ENCODE data around the gene PRKCQ.

Gene PRKCQ

DNA sequence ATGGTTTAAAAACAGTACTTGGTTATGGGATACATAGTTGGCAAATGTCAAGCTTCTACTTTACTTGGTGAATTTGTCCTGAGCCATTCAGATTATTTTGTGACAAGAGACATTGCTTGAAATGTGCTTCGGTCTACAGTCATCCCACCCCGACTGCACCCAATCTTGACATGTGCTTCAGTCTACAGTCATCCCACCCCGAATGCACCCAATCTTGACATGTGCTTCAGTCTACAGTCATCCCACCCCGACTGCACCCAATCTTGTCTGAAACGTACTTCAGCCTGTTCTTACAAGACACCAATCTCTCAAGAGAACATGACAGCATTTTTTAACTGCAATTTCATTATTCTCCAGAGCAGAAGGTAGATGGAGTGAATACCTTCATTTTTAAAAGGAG lies 47.8 kb downstream of the PRKCQ start:
- no peak overlapping the region for H3K27ac ChIP-seq (ENCODE audit: low read depth, low read length)
- no peaks in the 10 kb centered on the region for H3K4me1 ChIP-seq (ENCODE audit: control insufficient read depth in 1 of 2, insufficient read depth in 2 of 2, low read length in 2 of 2)
- H3K27me3 ChIP-seq (ENCODE audit: control insufficient read depth in 1 of 2, insufficient read depth in 2 of 2, low read length in 2 of 2): peaks cover 0 to 4% of the 10 kb centered on the region in 2 donors
- H3K4me3 ChIP-seq (ENCODE audit: low read depth in 1 of 2, low read length in 2 of 2): no peak overlapping the region
- no peaks in the 10 kb centered on the region for H3K36me3 ChIP-seq (ENCODE audit: control insufficient read depth in 1 of 2, insufficient read depth in 2 of 2, low read length in 2 of 2)
- no peaks in the 10 kb centered on the region for H3K9me3 ChIP-seq (ENCODE audit: control insufficient read depth in 1 of 2, low read length in 2 of 2)
- H3K9ac ChIP-seq (ENCODE audit: low read depth in 1 of 2, low read length in 2 of 2): no peak overlapping the region

- no peak overlapping the region for H3K4me3 ChIP-seq (ENCODE audit: low read depth in 1 of 2, low read length in 2 of 2)
- no peak overlapping the region for H3K9ac ChIP-seq (ENCODE audit: low read depth in 1 of 2, low read length in 2 of 2)
- peaks cover 0 to 4% of the 10 kb centered on the region in 2 donors for H3K27me3 ChIP-seq (ENCODE audit: control insufficient read depth in 1 of 2, insufficient read depth in 2 of 2, low read length in 2 of 2)
- H3K27ac ChIP-seq (ENCODE audit: low read depth, low read length): no peak overlapping the region
- H3K4me1 ChIP-seq (ENCODE audit: control insufficient read depth in 1 of 2, insufficient read depth in 2 of 2, low read length in 2 of 2): no peaks in the 10 kb centered on the region
- no peaks in the 10 kb centered on the region for H3K9me3 ChIP-seq (ENCODE audit: control insufficient read depth in 1 of 2, low read length in 2 of 2)
- H3K36me3 ChIP-seq (ENCODE audit: control insufficient read depth in 1 of 2, insufficient read depth in 2 of 2, low read length in 2 of 2): no peaks in the 10 kb centered on the region
Measured at GRCh38 chr10:6530966-6531365, 49.1 kb downstream of the PRKCQ start.

GRCh38 chr10:6530211-6530840 lies 49.8 kb downstream of the PRKCQ start:
- no peaks in the 10 kb centered on the region for H3K4me1 ChIP-seq (ENCODE audit: control insufficient read depth in 1 of 2, insufficient read depth in 2 of 2, low read length in 2 of 2)
- H3K27me3 ChIP-seq (ENCODE audit: control insufficient read depth in 1 of 2, insufficient read depth in 2 of 2, low read length in 2 of 2): peaks cover 0 to 4% of the 10 kb centered on the region in 2 donors
- H3K36me3 ChIP-seq (ENCODE audit: control insufficient read depth in 1 of 2, insufficient read depth in 2 of 2, low read length in 2 of 2): no peaks in the 10 kb centered on the region
- H3K27ac ChIP-seq (ENCODE audit: low read depth, low read length): no peak overlapping the region
- H3K9ac ChIP-seq (ENCODE audit: low read depth in 1 of 2, low read length in 2 of 2): no peak overlapping the region
- H3K9me3 ChIP-seq (ENCODE audit: control insufficient read depth in 1 of 2, low read length in 2 of 2): no peaks in the 10 kb centered on the region
- no peak overlapping the region for H3K4me3 ChIP-seq (ENCODE audit: low read depth in 1 of 2, low read length in 2 of 2)

GRCh38 chr10:6528198-6528950 lies 51.7 kb downstream of the PRKCQ start:
- Histone ChIP-seq H3K27ac (ENCODE audit: low read depth, low read length) (no peak overlapping the region), H3K4me1 (ENCODE audit: control insufficient read depth in 1 of 2, insufficient read depth in 2 of 2, low read length in 2 of 2) (no peaks in the 10 kb centered on the region), H3K27me3 (ENCODE audit: control insufficient read depth in 1 of 2, insufficient read depth in 2 of 2, low read length in 2 of 2) (peaks cover 0 to 4% of the 10 kb centered on the region in 2 donors), H3K9ac (ENCODE audit: low read depth in 1 of 2, low read length in 2 of 2) (no peak overlapping the region), H3K9me3 (ENCODE audit: control insufficient read depth in 1 of 2, low read length in 2 of 2) (no peaks in the 10 kb centered on the region), H3K4me3 (ENCODE audit: low read depth in 1 of 2, low read length in 2 of 2) (no peak overlapping the region), H3K36me3 (ENCODE audit: control insufficient read depth in 1 of 2, insufficient read depth in 2 of 2, low read length in 2 of 2) (no peaks in the 10 kb centered on the region)

DNA sequence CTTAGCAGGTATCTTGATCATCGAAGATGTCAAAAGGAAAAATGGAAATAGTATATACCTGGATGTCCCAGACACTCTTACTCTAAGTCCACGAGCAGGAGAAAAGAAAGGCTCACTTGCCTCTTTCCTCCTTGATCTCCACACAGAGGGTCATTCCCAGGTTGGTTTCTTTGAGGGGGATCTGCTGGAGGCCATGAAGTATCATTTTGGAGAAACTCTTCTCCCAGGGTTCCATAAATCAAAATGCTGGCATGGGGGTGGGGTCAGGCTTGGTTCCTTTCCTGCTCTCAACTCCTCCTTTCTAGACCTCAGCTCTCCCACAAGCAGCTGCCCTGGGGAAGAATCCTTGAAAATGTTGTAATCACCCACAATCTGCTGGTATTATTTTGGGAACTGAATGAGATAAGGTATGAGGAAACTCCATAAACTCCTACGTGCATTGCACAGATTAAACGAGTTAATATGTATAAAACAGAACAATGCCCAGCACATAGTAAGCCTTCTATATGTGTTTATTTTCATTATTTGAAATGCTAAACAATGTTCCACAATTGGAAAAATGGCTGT lies 54.4 kb downstream of the PRKCQ start:
- no peak overlapping the region for H3K27ac ChIP-seq (ENCODE audit: low read depth, low read length)
- H3K4me3 ChIP-seq (ENCODE audit: low read depth in 1 of 2, low read length in 2 of 2): no peak overlapping the region
- H3K9me3 ChIP-seq (ENCODE audit: control insufficient read depth in 1 of 2, low read length in 2 of 2): no peaks in the 10 kb centered on the region
- H3K27me3 ChIP-seq (ENCODE audit: control insufficient read depth in 1 of 2, insufficient read depth in 2 of 2, low read length in 2 of 2): peaks cover 0 to 4% of the 10 kb centered on the region in 2 donors
- H3K36me3 ChIP-seq (ENCODE audit: control insufficient read depth in 1 of 2, insufficient read depth in 2 of 2, low read length in 2 of 2): no peaks in the 10 kb centered on the region
- H3K9ac ChIP-seq (ENCODE audit: low read depth in 1 of 2, low read length in 2 of 2): no peak overlapping the region
- no peaks in the 10 kb centered on the region for H3K4me1 ChIP-seq (ENCODE audit: control insufficient read depth in 1 of 2, insufficient read depth in 2 of 2, low read length in 2 of 2)

DNA sequence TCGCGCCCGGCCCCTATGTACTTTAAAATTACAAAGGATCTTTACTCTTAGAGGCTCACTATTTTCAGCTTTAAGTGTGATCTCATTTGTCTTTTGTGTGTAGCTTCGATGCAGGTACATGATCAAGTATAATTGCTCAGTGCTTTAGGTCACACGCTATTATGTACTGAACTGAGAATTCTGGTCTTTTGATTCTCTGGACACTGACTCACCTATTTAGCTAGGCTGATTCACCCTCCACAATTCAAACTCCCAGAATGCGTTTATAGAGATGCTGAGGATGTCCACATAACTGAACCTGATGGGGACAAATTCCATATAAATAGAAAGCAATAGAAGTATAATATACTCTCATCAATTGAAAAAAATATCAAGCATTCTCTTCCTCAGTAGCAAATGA lies 57.8 kb downstream of the PRKCQ start:
- no peaks in the 10 kb centered on the region for H3K9me3 ChIP-seq (ENCODE audit: control insufficient read depth in 1 of 2, low read length in 2 of 2)
- no peaks in the 10 kb centered on the region for H3K4me1 ChIP-seq (ENCODE audit: control insufficient read depth in 1 of 2, insufficient read depth in 2 of 2, low read length in 2 of 2)
- H3K27ac ChIP-seq (ENCODE audit: low read depth, low read length): no peak overlapping the region
- H3K36me3 ChIP-seq (ENCODE audit: control insufficient read depth in 1 of 2, insufficient read depth in 2 of 2, low read length in 2 of 2): no peaks in the 10 kb centered on the region
- H3K9ac ChIP-seq (ENCODE audit: low read depth in 1 of 2, low read length in 2 of 2): no peak overlapping the region
- H3K4me3 ChIP-seq (ENCODE audit: low read depth in 1 of 2, low read length in 2 of 2): no peak overlapping the region
- H3K27me3 ChIP-seq (ENCODE audit: control insufficient read depth in 1 of 2, insufficient read depth in 2 of 2, low read length in 2 of 2): no peaks in the 10 kb centered on the region

- H3K27me3 ChIP-seq (ENCODE audit: control insufficient read depth in 1 of 2, insufficient read depth in 2 of 2, low read length in 2 of 2): no peaks in the 10 kb centered on the region
- no peak overlapping the region for H3K9ac ChIP-seq (ENCODE audit: low read depth in 1 of 2, low read length in 2 of 2)
- H3K4me1 ChIP-seq (ENCODE audit: control insufficient read depth in 1 of 2, insufficient read depth in 2 of 2, low read length in 2 of 2): no peaks in the 10 kb centered on the region
- no peak overlapping the region for H3K27ac ChIP-seq (ENCODE audit: low read depth, low read length)
- no peak overlapping the region for H3K4me3 ChIP-seq (ENCODE audit: low read depth in 1 of 2, low read length in 2 of 2)
- no peaks in the 10 kb centered on the region for H3K36me3 ChIP-seq (ENCODE audit: control insufficient read depth in 1 of 2, insufficient read depth in 2 of 2, low read length in 2 of 2)
- H3K9me3 ChIP-seq (ENCODE audit: control insufficient read depth in 1 of 2, low read length in 2 of 2): no peaks in the 10 kb centered on the region
Measured at GRCh38 chr10:6520138-6520537, 59.9 kb downstream of the PRKCQ start.

- no peaks in the 10 kb centered on the region for H3K4me1 ChIP-seq (ENCODE audit: control insufficient read depth in 1 of 2, insufficient read depth in 2 of 2, low read length in 2 of 2)
- no peak overlapping the region for H3K9ac ChIP-seq (ENCODE audit: low read depth in 1 of 2, low read length in 2 of 2)
Measured at GRCh38 chr10:6518791-6519429, 61.2 kb downstream of the PRKCQ start.

DNA sequence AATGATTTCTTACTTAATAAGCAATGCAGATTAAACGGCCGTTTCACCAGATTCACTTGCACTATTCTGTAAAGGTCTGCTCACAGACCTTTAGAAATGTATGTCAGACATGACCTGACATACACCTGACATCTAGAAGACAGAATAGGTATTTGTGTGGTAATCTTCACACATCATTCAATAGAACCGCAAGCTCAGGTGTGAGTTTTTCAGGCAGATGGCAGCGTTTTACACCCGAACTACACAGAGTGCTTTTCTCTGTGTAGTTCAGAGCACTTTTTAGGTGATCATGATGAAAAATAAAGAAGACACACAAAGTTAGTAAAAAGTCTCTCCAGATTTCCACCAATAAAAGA lies 63.2 kb downstream of the PRKCQ start:
- Histone ChIP-seq H3K4me3 (ENCODE audit: low read depth in 1 of 2, low read length in 2 of 2) (no peak overlapping the region), H3K9ac (ENCODE audit: low read depth in 1 of 2, low read length in 2 of 2) (no peak overlapping the region), H3K27ac (ENCODE audit: low read depth, low read length) (no peak overlapping the region), H3K9me3 (ENCODE audit: control insufficient read depth in 1 of 2, low read length in 2 of 2) (no peaks in the 10 kb centered on the region), H3K36me3 (ENCODE audit: control insufficient read depth in 1 of 2, insufficient read depth in 2 of 2, low read length in 2 of 2) (no peaks in the 10 kb centered on the region), H3K4me1 (ENCODE audit: control insufficient read depth in 1 of 2, insufficient read depth in 2 of 2, low read length in 2 of 2) (no peaks in the 10 kb centered on the region), H3K27me3 (ENCODE audit: control insufficient read depth in 1 of 2, insufficient read depth in 2 of 2, low read length in 2 of 2) (no peaks in the 10 kb centered on the region)

More at GRCh38 chr10:6518791-6519429, 61.2 kb downstream of the PRKCQ start:
- H3K36me3 ChIP-seq (ENCODE audit: control insufficient read depth in 1 of 2, insufficient read depth in 2 of 2, low read length in 2 of 2): no peaks in the 10 kb centered on the region
- no peaks in the 10 kb centered on the region for H3K9me3 ChIP-seq (ENCODE audit: control insufficient read depth in 1 of 2, low read length in 2 of 2)
- H3K27ac ChIP-seq (ENCODE audit: low read depth, low read length): no peak overlapping the region
- no peaks in the 10 kb centered on the region for H3K27me3 ChIP-seq (ENCODE audit: control insufficient read depth in 1 of 2, insufficient read depth in 2 of 2, low read length in 2 of 2)
- no peak overlapping the region for H3K4me3 ChIP-seq (ENCODE audit: low read depth in 1 of 2, low read length in 2 of 2)

DNA sequence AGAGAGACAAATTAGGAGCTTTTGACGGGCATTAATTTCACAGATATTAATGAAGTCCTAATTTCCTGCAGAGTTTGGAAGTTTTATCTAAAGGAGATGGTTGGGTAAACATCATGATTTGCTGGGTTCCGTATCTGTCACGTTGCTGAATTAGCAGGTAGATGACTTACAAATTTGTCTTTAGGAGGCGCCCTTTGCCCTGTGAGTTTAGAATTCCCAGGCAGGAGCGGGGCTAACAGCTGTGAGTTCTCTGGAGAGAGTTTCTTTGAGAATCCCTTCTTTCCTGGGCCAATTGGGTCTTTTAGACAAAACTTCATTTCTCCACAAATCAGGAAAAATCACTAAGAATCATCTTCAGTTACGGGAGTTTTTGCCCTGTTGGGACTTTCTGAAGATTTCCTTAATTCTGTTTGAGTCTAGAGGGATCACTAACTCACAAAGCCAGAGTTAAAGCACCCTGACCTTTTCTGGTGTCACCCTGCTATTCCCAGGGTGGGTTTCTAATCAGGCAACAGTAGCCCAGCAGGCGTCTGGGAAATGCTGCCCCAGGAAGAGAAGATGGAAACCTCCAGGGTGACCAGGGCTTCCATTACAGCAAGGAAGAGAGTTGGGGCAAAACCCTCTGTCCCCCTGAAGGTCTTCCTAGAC lies 63.7 kb downstream of the PRKCQ start:
- Histone ChIP-seq H3K9ac (ENCODE audit: low read depth in 1 of 2, low read length in 2 of 2) (no peak overlapping the region), H3K27me3 (ENCODE audit: control insufficient read depth in 1 of 2, insufficient read depth in 2 of 2, low read length in 2 of 2) (no peaks in the 10 kb centered on the region), H3K9me3 (ENCODE audit: control insufficient read depth in 1 of 2, low read length in 2 of 2) (peaks cover 0 to under 1% of the 10 kb centered on the region in 2 donors), H3K4me1 (ENCODE audit: control insufficient read depth in 1 of 2, insufficient read depth in 2 of 2, low read length in 2 of 2) (no peaks in the 10 kb centered on the region), H3K27ac (ENCODE audit: low read depth, low read length) (no peak overlapping the region), H3K36me3 (ENCODE audit: control insufficient read depth in 1 of 2, insufficient read depth in 2 of 2, low read length in 2 of 2) (no peaks in the 10 kb centered on the region), H3K4me3 (ENCODE audit: low read depth in 1 of 2, low read length in 2 of 2) (no peak overlapping the region)
